Measurements from ENCODE around the gene WBP2NL.
"Not testable (repeated sequence)": the region's sequence is repeated elsewhere in the genome, so short reads cannot be mapped to it uniquely, and the experiment has no call there.

WBP2NL gene, protein sequence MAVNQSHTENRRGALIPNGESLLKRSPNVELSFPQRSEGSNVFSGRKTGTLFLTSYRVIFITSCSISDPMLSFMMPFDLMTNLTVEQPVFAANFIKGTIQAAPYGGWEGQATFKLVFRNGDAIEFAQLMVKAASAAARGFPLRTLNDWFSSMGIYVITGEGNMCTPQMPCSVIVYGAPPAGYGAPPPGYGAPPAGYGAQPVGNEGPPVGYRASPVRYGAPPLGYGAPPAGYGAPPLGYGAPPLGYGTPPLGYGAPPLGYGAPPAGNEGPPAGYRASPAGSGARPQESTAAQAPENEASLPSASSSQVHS

DNA sequence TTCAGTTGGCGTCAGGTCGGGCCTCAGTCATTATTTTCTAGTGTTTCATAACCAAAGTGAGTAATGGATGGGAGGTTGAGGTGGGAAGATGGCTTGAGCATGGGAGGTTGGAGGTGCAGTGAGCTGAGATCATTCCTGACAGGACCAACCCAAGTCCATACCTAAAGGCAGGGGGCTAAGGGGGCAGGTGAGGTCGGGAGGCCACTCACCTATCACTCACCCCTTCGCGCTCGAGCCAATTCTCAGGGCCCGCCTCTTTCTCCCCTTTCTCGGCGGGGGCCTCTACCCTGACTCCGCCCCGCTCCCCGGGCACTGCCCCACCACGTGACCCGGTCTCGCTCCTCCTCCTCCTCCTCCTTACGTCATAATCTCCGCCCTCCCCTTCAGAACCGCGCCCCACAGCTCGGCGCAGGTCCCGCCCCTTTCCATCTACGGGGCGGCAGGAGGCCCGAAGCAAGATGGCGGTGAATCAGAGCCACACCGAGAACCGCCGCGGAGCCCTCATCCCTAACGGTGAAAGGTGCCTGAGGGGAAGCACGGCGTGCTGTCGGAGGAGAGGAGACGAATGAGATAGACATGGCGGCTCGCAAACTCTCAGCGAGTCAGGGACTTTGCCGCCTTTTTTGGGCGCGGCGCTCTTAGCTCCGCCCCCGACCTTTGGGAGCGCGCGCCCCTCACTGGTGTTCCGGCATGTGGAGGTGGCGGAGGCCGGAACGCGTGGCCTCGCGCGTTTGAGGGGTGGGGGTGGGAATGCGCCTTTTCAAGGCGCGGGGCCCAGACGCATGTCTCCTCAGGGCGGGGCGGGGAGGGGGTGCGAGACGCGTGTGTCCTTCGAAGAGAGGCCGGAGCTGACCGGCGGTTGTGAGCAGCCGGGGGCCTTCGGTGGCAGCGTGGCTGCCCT is at the start of gene WBP2NL:
WBP2NL (plus strand) TSS at position 428 of the 901 bp plus-strand sequence; CDS start at position 459, 31 bp downstream.
- peak in 56 of 58 donors; percentile 37 to 91 (median 79) for DNase-seq

DNA sequence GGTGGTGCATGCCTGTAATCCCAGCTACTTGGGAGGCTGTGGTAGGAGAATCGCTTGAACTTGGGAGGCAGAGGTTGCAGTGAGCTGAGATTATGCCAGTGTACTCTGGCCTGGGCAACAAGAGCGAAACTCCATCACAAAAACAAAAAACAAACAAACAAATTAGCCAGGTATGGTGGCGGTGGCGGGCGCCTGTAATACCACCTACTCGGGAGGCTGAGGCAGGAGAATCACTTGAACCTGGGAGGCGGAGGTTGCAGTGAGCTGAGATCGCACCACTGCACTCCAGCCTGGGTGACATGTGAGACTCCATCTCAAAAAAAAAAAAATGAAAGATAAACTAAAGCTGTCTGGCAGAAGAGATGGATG is 49.7 kb upstream of the WBP2NL start:
- not testable (repeated sequence) for DNase-seq

DNA sequence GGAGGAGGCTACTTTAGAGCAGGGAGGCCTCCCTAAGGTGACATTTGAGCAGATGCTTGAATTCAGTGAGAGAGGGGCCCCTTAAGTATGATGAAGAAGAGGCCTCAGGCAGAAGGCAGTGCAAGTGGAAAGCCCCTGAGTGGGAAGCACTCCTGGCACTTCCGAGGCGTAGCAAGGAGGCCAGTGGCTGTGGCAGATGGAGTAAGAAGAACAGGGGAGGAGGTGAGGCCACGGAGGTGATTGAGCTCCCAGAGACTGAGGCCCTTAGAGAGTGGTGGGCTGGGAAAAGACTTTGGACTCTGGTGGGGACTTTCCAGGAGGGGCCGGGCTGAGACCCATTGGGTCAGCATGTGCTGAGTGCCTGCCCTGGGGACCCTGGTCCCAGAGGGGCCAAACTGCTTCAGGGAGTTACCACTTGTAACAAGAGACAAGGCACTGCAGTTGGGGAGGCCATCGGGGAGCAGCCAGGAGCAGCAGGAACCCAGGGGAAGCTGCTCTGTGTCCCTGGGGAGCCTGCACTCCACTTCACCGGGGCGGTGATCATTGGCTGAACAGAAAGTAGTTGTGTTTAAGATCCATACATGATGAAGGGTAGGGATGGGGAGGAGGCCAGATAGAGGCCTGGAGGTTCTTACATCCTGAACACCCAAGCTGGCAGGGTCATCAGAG is 49.2 kb upstream of the WBP2NL start:
- DNase-seq, result no peak

DNA sequence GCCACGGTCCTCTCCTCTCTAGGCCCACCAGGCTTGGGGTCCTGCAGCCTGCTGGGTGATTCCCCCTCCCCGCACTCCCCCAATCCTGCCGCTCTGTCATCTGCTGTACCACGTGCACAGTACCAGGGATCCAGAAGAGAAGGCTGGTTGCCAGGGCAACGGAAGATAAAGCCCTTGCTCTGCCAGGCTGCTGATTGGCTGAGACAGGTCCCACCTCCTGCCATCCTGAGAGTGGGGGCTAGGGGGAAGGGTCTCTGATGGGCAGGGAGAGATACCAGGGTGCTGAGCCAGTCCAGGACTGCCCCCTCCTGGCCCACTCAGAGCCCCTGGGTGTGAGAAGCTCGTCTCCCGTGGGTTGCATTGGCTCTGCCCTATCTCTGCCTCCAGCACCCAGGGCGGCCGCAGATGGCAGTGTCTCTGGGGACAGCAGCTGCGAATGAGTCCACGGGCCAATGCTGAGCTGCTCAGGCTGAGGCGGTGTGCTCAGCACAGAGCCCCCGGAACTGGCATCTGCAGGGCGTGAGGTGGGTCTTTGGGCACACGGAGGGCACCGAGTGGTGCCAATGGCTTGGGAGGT is 46.6 kb upstream of the WBP2NL start, which contains the start of gene SMIM45:
SMIM45 (plus strand) TSS at position 253 of the 577 bp plus-strand sequence.
- DNase-seq, result peak in 57 of 58 donors; percentile 47 to 97 (median 86)

DNA sequence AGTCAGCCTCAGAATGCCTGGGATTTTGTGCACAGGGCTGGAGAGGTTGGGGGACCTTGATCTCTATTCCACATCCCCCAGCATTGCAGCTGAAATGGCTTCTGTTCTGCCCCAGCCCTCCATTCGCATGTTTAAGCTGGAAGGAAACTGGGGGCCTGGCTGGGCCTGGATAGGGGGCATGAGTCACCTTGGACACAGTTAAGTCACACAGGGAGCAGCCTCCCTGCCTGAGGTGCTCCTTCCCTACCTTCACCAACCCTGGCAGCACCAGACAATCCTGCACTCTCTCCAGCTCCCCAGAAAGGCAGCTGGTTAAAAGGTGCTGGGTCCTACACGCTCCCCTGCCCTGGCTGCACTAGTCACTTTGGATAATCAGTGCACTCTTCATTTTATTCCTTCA is 45.9 kb upstream of the WBP2NL start:
- DNase-seq, result peak in 1 of 58 donors; percentile 29

DNA sequence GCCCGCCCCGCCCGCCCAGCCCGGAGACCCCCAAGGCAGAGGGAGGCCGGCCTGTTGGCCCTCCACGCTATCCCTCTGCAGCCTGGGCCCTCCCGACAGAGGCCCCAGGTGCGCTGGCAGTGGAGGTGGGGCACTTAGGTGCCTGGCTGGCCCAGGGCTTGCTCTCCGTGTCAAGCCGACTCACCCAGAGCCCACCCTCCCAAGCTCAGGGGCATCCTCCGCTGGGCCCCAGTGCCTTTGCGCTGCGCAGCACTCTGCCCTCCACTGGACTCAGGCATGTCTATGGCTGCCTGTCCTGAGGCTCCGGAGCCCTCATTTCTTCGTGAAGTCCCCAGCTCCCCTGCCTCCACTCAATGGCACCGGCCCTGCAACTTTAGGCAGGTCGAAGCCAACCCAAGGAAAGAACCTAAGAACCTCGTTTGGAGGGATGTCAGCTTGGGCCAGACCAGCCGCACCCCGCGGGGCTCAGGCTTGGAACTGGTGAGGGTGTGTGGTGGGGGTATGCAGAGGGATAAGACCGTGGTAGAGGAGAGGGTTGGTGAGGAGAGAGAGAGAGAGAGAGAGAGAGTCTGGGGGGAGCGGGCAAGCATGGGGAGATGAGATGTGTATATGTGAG is 40.5 kb upstream of the WBP2NL start:
- DNase-seq, result no peak

DNA sequence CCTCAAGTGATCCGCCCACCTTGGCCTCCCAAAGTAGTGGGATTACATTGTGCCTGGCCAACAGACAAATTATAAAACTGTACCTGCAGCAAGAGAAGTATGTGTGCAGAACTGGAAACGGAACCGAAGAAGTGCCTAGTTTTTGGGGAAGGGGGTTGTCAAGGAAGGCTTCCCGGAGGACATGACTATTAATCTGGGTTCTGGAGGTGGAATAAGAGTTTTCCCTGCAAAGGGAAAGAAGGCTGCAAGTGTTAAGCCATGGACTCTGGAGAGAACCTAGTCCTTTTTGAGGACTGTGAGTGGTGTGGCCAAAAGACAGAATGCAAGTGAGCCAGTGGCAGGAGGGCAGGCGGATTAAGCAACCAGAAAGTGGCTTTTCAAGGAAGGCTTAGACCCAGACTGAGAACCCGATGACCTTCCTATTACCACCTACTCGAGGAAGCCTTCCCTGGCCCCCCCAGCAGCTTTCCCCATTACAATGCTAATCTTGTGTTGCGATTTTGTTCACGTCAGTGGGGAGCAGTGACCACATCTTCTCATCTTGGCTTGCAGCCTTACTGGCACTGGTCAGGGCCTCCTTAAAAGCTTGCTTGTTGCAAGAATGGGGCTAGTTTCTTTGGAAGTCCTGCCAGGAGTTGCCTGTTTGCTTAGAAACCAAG is 35.0 kb upstream of the WBP2NL start:
- DNase-seq, result peak in 49 of 58 donors; percentile 22 to 89 (median 64)

DNA sequence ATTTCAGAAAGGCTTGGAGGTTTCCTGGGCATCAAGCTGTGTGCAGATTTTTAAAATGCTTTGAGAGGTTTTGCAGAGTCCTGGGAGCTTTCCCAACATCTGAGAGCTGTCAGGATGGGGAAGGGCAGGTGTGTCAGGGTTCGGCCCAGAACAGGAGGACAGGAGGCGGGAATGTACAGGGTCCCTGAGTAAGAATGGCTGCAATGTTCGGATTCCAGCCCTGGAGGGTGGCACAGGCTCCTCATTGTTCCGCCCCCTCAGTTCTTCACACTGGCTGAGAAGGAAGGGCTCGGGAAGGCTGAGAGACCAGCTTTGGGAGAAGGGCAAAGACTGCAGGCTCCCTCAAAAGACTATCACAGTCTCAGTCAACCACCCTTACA is 34.5 kb upstream of the WBP2NL start:
- peak in 3 of 58 donors; percentile 65 to 67 (median 66) for DNase-seq

DNA sequence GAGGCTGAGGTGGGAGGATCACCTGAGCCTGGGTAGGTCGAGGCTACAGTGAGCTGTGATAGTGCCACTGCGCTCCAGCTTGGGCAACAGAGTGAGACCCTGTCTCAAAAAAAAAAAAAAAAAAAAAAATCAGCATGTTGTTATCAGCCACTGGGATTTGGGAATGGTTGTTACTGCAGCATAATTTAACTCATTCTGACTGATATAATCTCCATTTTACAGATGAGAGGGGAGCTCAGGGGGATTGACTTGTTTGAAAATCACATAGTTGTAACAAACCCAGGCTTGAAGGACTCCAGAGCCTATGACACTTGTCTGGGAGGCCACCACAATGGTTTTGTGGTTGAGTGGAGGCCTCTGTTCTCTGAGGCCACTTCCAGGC is 32.4 kb upstream of the WBP2NL start:
- no peak for DNase-seq

DNA sequence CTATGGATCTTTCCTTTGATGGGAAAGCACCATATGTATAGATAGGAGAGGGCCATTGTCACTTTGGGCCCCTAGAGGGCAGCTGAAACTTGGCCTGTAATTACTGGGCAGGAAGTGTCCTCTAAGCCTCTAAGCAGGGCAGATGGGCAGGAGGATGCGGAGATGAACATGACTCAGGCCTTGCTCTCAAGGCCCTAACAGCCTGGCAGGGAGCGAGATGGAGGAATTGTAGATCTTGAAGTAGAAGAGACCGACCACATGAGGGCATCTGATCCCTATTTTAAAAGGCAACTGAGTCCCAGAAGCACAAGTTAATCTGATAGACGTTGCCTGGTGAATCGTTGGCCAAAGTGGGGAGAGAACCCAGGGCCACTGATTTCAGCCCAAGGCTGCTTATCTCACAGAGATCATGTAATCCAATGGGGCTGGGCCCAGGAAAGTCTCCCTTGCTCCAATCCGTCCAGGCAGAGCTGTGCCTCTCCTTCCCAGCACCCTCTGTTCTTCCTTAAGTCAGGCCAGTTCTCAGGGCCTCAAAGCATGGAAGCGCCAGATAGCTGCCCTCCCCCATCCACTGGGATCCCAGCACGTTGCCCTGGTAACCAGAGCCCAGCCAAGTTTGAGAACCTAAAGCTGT is 31.9 kb upstream of the WBP2NL start:
- DNase-seq, result peak in 47 of 58 donors; percentile 18 to 81 (median 46)

DNA sequence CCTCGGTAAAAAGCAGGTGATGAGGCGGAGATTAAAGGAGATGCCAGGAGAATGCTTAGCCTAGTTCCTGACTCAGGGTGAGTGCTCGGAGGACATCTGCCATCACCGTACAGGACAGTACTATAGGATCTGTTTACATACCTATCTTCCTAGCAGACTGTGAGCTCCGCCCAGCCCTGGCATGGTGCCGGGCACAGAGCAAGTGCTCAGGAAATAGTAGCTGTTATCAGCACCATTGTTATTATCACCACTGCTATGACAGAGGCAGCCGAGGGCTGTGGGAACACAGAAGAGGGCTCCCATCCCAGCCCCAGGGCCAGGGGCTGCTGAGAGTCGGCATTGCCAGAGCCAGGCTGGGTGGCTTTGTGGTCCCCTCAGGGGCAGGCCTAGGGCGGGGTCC is 30.0 kb upstream of the WBP2NL start:
- no peak for DNase-seq

DNA sequence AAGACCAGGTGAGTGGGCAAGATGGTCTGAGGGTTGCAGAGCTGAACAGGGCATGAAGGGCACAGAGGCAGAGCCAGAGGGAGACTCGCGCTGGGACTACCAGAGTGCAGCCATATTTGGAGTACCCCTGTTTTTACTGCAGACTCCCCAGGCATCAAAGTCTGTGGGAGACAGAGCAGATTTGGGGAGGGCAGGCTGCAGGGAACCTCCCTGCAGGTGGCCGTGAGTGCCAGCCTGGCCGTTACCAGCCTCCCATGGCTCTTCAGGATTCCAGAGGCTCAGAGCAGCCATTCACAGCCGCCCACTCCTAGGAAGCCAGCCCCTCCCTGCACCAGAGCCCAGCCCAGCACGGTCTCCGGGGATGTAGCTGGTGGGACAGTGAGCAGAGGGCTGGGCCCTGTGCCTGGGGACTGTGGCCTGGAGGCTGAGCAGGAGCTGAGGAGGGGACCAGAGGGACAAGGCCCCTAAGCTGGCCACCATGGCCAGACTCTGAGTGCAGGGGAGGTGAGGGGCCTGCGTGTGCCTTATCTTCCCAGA is 29.4 kb upstream of the WBP2NL start, which contains the start of gene SEPTIN3:
SEPTIN3 (plus strand) TSS at position 334 of the 537 bp plus-strand sequence. CDS start 2,050 bp downstream, outside the sequence.
- DNase-seq, result peak in 3 of 58 donors; percentile 14 to 44 (median 32)

DNA sequence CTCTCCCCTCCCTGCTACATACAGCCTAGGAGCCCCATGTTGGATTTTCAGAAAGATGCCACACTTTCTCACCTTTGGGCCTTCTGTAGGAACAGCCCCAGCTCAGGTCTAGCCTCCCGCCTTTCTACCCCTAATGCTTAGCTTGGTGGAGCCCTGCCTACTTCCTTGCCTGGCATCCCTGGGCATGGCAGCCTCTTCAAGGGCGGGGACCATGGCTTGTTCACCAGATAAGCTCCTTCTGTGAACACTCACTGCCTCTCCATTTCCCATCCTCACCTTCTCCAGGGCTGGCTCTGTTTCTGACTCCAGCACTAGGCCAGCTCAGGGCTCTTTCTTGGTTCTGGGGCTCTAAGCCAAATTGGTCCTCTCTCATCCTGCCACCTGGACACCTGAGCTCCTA is 28.0 kb upstream of the WBP2NL start:
- no peak for DNase-seq

DNA sequence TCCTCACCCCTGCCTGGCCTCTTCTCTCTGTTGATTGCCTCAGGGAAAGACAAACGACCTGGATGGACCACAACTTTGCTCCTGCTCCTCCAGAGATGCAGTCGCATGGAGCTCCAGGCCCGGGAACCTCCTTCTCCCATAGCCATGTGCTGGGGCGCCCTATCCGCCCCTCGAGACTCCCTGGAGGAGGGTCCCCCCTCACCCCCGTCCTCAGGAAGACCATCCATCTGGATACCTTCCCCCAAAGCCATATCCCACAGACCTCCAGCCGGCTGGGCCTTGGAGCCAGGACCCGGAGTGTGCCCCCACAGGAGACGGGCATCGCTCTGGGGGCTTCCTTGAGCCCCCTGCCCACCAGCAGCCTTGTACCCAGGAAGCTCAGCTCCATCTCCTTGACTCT is 27.2 kb upstream of the WBP2NL start:
- DNase-seq, result no peak

DNA sequence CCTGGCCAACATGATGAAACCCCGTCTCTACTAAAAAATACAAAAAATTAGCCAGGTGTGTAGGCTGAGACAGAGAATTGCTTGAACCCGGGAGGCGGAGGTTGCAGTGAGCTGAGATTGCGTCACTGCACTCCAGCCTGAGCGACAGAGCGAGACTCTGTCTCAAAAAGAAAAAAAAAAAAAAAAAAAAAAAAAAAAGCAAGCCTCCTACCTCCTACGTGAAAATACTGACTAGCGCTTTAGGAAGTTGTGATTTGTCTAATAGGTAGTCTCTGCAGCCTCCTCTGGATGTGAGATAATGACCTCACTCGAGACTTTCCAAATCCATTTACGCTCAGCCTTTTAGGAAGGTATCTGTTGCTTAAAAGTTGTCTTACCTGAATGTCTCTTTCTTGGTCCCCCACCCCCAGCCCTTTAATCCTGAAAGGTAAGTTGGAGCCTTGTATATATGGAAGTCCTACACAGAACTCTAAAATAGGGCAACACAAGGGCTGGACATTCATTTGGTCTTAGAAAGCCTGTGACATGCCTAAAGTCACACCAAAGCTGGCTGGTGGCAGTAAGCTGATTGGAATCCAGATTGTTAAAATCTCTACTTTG is 23.8 kb upstream of the WBP2NL start:
- DNase-seq, result no peak

DNA sequence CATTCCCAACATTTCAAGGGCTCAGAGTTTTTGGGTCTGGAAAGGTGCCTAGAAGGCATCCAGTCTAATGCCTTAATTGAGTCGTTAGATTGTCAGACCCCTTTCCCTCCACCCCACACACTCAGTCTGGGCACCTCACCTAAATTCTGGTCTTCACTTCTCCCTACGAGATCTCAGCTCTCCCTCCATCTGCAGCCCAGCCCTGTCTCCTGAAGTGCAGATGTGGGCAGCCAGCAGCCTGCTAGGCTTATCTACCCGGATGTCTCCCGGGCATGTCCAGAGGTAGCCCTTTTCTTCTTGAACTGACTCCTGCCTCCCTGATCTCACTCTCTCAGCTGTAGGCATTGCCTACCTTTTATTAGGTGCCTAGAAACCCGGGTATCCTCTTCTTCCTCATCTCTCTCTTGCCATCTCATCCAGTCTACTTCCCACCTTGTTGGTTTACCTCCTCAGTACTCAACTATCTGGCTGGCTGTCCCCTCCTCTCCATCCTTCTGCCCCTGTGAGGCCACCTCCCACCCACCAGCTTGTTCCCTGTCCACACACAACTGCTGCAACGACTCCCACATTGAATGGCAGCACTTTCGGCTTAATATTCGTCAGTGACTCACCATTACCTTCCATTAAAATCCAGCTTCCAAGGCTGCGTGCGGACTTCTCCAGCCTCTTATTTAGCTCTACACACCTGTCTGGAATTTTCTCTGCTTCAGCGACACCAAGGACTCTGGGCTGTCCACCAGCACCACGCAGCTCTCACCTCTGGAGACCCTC is 23.1 kb upstream of the WBP2NL start:
- DNase-seq, result no peak

DNA sequence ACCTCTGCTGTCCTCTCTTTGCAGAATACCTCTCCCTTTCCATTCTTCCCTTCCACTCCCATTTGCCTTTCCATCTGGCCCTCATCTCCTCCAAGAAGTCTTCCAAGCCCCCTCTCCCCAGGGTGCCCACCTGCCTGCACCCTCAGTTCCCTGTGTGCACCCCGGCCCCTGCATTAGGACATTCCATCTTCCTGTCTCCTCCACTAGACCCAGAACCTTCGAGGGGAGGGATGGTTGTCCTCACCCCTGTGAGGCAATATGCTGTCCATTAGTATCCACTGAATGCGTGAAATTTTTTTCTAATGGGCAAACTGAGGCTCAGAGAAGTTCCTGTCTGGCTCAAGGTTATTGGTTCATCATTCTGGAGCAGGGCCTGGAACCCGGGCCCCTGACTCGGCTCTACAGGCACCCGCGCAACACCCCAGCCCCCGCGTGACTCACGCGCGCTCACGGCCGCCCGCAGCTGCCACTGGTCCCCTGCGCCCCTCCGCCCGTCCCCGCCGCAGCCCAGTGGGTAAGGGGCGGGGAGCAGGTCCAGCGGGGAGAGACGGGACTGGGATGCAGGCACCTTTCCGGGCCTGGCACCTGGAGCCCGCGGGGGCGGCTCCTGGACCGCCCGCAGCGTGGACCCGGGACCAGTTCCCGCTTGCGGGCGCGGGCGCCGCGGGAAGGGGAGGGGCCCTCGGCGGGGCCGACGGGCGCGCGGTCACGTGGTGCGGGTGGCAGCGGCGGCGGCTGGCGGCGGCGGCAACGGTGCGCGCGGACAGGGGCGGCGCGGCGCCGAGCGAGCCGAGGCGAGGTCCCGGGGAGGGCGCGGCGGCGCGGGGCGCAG is 22.3 kb upstream of the WBP2NL start:
- DNase-seq, result peak in 49 of 58 donors; percentile 21 to 85 (median 59)

All from anterior cingulate cortex (tissue), 58 donors.